ENCODE results near the gene HOXB7. TPM values are rescaled to one million over a fixed set of nuclear protein-coding genes. Genes with fewer than 3 reads are reported as not detected.

Gene HOXB7
- total RNA-seq, 1 experiment from 2014 or later, result not detected

DNA sequence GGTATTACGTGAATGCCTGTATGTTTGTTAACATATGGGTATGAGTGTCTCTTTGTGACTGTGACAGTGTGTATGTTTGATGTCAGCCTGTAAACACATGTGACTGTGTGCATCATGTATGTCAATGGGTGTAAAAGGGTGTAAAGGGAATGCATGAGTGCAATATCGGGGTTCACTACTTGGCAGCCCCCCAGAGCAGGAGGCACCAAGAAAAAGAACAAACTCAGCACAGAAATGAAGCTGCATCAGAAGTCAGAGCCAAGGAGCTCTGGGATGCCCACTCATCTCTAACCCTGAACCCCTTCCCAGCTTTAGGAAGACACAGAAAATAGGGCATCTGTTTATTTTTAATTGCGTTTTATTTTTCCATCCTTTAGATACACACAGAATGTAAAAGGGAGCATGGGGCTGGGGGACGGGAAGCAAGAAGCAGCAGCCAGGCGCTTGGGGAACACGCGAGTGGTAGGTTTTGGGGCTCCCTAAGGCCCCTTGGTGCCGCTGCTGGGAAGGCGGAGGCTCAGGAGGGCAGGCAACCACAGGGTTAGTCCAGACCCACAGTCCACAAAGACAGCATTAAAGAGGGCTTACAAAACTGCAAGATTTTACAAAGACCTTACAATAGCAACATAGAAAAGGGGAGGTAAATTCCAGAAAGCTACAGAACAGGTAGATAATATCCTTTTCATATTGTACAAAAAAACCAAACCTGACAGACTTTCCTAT is 3.8 kb downstream of the HOXB7 start:
- TF ChIP-seq GABPB1 (CRISPR knock-in tag; IDR thresholded peaks at IDR 0.05), result no peak
- TF ChIP-seq, protein P1, sequence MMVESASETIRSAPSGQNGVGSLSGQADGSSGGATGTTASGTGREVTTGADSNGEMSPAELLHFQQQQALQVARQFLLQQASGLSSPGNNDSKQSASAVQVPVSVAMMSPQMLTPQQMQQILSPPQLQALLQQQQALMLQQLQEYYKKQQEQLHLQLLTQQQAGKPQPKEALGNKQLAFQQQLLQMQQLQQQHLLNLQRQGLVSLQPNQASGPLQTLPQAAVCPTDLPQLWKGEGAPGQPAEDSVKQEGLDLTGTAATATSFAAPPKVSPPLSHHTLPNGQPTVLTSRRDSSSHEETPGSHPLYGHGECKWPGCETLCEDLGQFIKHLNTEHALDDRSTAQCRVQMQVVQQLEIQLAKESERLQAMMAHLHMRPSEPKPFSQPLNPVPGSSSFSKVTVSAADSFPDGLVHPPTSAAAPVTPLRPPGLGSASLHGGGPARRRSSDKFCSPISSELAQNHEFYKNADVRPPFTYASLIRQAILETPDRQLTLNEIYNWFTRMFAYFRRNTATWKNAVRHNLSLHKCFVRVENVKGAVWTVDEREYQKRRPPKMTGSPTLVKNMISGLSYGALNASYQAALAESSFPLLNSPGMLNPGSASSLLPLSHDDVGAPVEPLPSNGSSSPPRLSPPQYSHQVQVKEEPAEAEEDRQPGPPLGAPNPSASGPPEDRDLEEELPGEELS (CRISPR knock-in tag; IDR thresholded peaks at IDR 0.05), result no peak
- TF ChIP-seq, protein P2, sequence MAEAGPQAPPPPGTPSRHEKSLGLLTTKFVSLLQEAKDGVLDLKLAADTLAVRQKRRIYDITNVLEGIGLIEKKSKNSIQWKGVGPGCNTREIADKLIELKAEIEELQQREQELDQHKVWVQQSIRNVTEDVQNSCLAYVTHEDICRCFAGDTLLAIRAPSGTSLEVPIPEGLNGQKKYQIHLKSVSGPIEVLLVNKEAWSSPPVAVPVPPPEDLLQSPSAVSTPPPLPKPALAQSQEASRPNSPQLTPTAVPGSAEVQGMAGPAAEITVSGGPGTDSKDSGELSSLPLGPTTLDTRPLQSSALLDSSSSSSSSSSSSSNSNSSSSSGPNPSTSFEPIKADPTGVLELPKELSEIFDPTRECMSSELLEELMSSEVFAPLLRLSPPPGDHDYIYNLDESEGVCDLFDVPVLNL (CRISPR knock-in tag; IDR thresholded peaks at IDR 0.05; ENCODE audit: borderline replicate concordance, low read depth), result no peak
- TF ChIP-seq, protein P3, sequence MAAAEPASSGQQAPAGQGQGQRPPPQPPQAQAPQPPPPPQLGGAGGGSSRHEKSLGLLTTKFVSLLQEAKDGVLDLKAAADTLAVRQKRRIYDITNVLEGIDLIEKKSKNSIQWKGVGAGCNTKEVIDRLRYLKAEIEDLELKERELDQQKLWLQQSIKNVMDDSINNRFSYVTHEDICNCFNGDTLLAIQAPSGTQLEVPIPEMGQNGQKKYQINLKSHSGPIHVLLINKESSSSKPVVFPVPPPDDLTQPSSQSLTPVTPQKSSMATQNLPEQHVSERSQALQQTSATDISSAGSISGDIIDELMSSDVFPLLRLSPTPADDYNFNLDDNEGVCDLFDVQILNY (CRISPR knock-in tag; IDR thresholded peaks at IDR 0.05), result no peak
- no peak for TF ChIP-seq CREB1 (CRISPR knock-in tag; IDR thresholded peaks at IDR 0.05)
- TF ChIP-seq NFE2L1 (CRISPR knock-in tag; IDR thresholded peaks at IDR 0.05), result no peak
- TF ChIP-seq, protein P4, sequence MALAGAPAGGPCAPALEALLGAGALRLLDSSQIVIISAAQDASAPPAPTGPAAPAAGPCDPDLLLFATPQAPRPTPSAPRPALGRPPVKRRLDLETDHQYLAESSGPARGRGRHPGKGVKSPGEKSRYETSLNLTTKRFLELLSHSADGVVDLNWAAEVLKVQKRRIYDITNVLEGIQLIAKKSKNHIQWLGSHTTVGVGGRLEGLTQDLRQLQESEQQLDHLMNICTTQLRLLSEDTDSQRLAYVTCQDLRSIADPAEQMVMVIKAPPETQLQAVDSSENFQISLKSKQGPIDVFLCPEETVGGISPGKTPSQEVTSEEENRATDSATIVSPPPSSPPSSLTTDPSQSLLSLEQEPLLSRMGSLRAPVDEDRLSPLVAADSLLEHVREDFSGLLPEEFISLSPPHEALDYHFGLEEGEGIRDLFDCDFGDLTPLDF (CRISPR knock-in tag; IDR thresholded peaks at IDR 0.05), result no peak
- TF ChIP-seq, protein P5, sequence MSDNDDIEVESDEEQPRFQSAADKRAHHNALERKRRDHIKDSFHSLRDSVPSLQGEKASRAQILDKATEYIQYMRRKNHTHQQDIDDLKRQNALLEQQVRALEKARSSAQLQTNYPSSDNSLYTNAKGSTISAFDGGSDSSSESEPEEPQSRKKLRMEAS (CRISPR knock-in tag; IDR thresholded peaks at IDR 0.05), result no peak
- Mint-ChIP-seq H3K4me1 (peaks cover 23% of the 10 kb centered on the region), H3K9me3 (no peaks in the 10 kb centered on the region), H3K36me3 (0 out of 2 replicates have a peak, but pooled peaks cover 5% of the 10 kb centered on the region), H3K4me3 (no peak overlapping the region), H3K27ac (no peak overlapping the region), H3K27me3 (ENCODE audit: low read depth) (peaks cover 100% of the 10 kb centered on the region; the same call in 1 of the 2 replicates)
- POLR2A ChIA-PET, result no interaction called here
- ATAC-seq (no peak), DNase-seq (ENCODE audit: low spot score) (no peak)
- CTCF ChIA-PET, result interaction anchor here (0.8 to 2.5 kb wide), 4 partner anchors 11 to 29 kb away, joined by 3 to 9 read pairs (median 6); partner anchors contain the start of gene HOXB5

DNA sequence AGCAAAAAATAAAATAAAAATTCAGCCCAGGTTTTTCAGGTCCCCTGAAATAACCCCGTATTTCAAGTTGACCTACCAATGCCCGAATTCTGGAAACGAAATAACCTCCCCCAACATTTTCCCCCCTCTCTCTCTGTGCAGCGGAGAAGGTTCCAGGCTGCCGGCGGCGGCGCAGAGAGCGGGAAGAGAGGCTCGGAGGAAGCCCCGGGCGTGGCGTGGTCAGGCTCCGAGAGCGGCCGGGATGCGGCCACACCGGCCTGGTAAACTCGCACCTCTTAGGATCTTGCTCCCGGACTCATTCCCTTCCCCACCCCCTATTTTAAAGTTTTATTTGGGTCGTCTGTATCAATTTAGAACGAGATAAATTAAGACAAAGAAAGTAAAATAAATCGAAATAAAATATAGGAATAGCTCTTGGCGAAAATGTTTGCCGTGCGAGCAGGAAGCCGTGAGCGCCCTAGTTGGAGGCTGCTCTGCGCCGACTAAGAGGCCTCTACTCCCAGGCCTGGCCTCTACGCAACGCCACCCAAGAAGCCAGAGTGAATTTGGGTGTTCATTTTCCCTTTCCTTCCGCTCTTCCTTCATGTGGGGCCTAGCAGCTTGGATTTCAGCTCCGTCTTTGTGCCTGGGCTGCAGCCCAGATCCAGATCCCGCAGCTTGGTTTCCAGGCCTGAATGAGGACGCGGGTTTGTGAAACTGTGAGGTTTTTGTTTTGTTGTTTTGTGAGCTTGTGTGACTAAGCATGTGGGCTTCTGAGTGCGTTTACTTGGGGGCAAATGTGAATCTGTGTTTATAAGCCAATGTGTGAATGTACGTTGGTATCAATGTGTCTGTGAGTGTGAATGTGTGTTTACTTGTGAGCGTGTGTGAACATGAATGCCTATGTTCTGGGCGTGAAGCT is 4.6 kb downstream of the HOXB7 start:
- no peak overlapping the region for H3K27ac Mint-ChIP-seq
- no peak overlapping the region for H3K4me3 Mint-ChIP-seq
- H3K4me1 Mint-ChIP-seq, result peaks cover 20% of the 10 kb centered on the region
- CTCF ChIA-PET, result interaction anchor here (0.6 to 2.5 kb wide), 7 partner anchors 8 to 30 kb away, joined by 3 to 9 read pairs (median 4); partner anchors contain the start of gene HOXB5
- no peak for TF ChIP-seq JAZF1 (CRISPR knock-in tag; IDR thresholded peaks at IDR 0.05)
- POLR2A ChIA-PET, result no interaction called here
- H3K36me3 Mint-ChIP-seq, result 0 out of 2 replicates have a peak, but pooled peaks cover 5% of the 10 kb centered on the region
- ATAC-seq (no peak), DNase-seq (ENCODE audit: low spot score) (no peak)
- peaks cover 100% of the 10 kb centered on the region; the same call in 1 of the 2 replicates for H3K27me3 Mint-ChIP-seq (ENCODE audit: low read depth)
- H3K9me3 Mint-ChIP-seq, result no peaks in the 10 kb centered on the region

DNA sequence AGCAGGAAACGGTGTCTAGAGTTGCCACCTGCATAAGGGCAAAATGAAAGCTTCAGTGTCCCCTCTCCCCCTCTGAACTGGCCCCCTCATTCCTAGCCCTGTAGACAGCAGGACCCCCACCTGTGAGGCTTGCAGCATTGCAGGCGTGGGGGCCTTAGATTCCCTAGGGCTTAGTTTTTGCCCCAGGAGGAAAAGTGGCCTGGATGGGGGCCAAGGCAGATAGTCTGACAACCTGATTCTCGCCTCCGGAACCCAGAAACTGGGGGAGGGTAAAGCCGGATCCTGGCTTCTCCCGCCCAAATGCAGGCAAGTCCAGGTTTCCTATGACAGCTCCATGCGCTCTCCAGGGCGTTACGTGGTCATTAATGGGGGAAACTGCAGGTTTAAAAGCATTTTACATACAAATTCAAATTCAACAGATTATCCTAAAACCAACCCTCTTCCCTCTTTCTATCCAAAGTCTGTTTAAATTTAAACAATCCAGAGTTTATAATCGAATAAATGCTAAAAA is 5.4 kb downstream of the HOXB7 start:
- CTCF ChIA-PET, result interaction anchor here (0.6 to 2.5 kb wide), 5 partner anchors 9 to 31 kb away, joined by 3 to 9 read pairs (median 4); no protein-coding TSS in a partner anchor
- ATAC-seq, result no peak
- Mint-ChIP-seq H3K4me1 (peaks cover 14% of the 10 kb centered on the region), H3K9me3 (no peaks in the 10 kb centered on the region), H3K27ac (no peak overlapping the region), H3K36me3 (0 out of 2 replicates have a peak, but pooled peaks cover 5% of the 10 kb centered on the region), H3K27me3 (ENCODE audit: low read depth) (peaks cover 100% of the 10 kb centered on the region; the same call in 1 of the 2 replicates), H3K4me3 (no peak overlapping the region)
- POLR2A ChIA-PET, result no interaction called here
- no peak for DNase-seq (ENCODE audit: low spot score)
- no peak for TF ChIP-seq NR1H2 (CRISPR knock-in tag; IDR thresholded peaks at IDR 0.05)
- TF ChIP-seq, protein P6, sequence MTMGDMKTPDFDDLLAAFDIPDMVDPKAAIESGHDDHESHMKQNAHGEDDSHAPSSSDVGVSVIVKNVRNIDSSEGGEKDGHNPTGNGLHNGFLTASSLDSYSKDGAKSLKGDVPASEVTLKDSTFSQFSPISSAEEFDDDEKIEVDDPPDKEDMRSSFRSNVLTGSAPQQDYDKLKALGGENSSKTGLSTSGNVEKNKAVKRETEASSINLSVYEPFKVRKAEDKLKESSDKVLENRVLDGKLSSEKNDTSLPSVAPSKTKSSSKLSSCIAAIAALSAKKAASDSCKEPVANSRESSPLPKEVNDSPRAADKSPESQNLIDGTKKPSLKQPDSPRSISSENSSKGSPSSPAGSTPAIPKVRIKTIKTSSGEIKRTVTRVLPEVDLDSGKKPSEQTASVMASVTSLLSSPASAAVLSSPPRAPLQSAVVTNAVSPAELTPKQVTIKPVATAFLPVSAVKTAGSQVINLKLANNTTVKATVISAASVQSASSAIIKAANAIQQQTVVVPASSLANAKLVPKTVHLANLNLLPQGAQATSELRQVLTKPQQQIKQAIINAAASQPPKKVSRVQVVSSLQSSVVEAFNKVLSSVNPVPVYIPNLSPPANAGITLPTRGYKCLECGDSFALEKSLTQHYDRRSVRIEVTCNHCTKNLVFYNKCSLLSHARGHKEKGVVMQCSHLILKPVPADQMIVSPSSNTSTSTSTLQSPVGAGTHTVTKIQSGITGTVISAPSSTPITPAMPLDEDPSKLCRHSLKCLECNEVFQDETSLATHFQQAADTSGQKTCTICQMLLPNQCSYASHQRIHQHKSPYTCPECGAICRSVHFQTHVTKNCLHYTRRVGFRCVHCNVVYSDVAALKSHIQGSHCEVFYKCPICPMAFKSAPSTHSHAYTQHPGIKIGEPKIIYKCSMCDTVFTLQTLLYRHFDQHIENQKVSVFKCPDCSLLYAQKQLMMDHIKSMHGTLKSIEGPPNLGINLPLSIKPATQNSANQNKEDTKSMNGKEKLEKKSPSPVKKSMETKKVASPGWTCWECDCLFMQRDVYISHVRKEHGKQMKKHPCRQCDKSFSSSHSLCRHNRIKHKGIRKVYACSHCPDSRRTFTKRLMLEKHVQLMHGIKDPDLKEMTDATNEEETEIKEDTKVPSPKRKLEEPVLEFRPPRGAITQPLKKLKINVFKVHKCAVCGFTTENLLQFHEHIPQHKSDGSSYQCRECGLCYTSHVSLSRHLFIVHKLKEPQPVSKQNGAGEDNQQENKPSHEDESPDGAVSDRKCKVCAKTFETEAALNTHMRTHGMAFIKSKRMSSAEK (CRISPR knock-in tag; IDR thresholded peaks at IDR 0.05; ENCODE audit: borderline replicate concordance), result no peak
- TF ChIP-seq HMGA2 (CRISPR knock-in tag; IDR thresholded peaks at IDR 0.05), result no peak
- TF ChIP-seq, protein P4 (CRISPR knock-in tag; IDR thresholded peaks at IDR 0.05), result no peak
- no peak for TF ChIP-seq ETV6 (CRISPR knock-in tag; IDR thresholded peaks at IDR 0.05)
- no peak for TF ChIP-seq OVOL2 (CRISPR knock-in tag; IDR thresholded peaks at IDR 0.05; ENCODE audit: borderline replicate concordance)
- TF ChIP-seq, protein P7, sequence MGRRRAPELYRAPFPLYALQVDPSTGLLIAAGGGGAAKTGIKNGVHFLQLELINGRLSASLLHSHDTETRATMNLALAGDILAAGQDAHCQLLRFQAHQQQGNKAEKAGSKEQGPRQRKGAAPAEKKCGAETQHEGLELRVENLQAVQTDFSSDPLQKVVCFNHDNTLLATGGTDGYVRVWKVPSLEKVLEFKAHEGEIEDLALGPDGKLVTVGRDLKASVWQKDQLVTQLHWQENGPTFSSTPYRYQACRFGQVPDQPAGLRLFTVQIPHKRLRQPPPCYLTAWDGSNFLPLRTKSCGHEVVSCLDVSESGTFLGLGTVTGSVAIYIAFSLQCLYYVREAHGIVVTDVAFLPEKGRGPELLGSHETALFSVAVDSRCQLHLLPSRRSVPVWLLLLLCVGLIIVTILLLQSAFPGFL (CRISPR knock-in tag; IDR thresholded peaks at IDR 0.05; ENCODE audit: borderline replicate concordance), result no peak
